HepG2 (cell line): ENCODE data around the gene NDUFB10. TPM values are rescaled to one million over a fixed set of nuclear protein-coding genes. Genes with fewer than 3 reads are reported as not detected.

Experiments used
- AGO1 ChIP-seq: fragments of 200-400 bp; formaldehyde crosslinking; IDR thresholded peaks from 2 replicates; pipeline ENCODE4 v1.6.1; 2017; ENCODE audit warnings: mild to moderate bottlenecking, low read depth, low read length, moderate library complexity; ENCODE audit not compliant: poor library complexity, severe bottlenecking
- FOXK1 ChIP-seq: sonication (generic); formaldehyde crosslinking; IDR thresholded peaks from 2 replicates; pipeline ENCODE4 v1.4.0; 2020; ENCODE audit warnings: low read depth, missing genetic modification reagents, borderline replicate concordance
- HDAC2 ChIP-seq: sonication (generic); formaldehyde crosslinking; IDR thresholded peaks from 2 replicates; pipeline ENCODE4 v1.4.0; 2020; ENCODE audit warnings: missing genetic modification reagents
- JDP2 ChIP-seq: sonication (generic); formaldehyde crosslinking; IDR thresholded peaks from 2 replicates; pipeline ENCODE4 v1.8.1; 2022; ENCODE audit warnings: missing genetic modification reagents, borderline replicate concordance
- KLF6 ChIP-seq: IDR thresholded peaks from 2 replicates; pipeline ENCODE4 v1.8.0; 2016; ENCODE audit warnings: missing biosample characterization, missing genetic modification reagents
- MAFK ChIP-seq, 2 experiments: IDR thresholded peaks in 1 of 2; conservative IDR thresholded peaks in 1 of 2; 2 replicates each; pipeline ENCODE4 v1.6.1; 2011; ENCODE audit warnings: improper control_type of control experiment in 2 of 2, low read length in 2 of 2
- MEIS1 ChIP-seq: sonication (generic); formaldehyde crosslinking; IDR thresholded peaks from 2 replicates; pipeline ENCODE4 v1.9.0; 2021; ENCODE audit warnings: mild to moderate bottlenecking, missing genetic modification reagents, moderate library complexity, borderline replicate concordance
- NAIF1 ChIP-seq: sonication (generic); formaldehyde crosslinking; IDR thresholded peaks from 2 replicates; pipeline ENCODE4 v1.5.0; 2020; ENCODE audit warnings: mild to moderate bottlenecking, missing genetic modification reagents, borderline replicate concordance
- RXRB ChIP-seq: IDR thresholded peaks from 2 replicates; pipeline ENCODE4 v1.6.1; 2016; ENCODE audit warnings: borderline replicate concordance, missing genetic modification reagents, missing compliant biosample characterization
- SUZ12 ChIP-seq: fragments of 150-350 bp; IDR thresholded peaks from 2 replicates; pipeline ENCODE4 v1.6.1; 2014; ENCODE audit warnings: low read depth, low read length
- ZC3H4 ChIP-seq: sonication (generic); formaldehyde crosslinking; IDR thresholded peaks from 2 replicates; pipeline ENCODE4 v1.4.0; 2020; ENCODE audit warnings: missing genetic modification reagents, borderline replicate concordance
- ZNF567 ChIP-seq: sonication (generic); formaldehyde crosslinking; IDR thresholded peaks from 2 replicates; pipeline ENCODE4 v1.8.1; 2023; ENCODE audit warnings: mild to moderate bottlenecking, missing genetic modification reagents, borderline replicate concordance
- polyA plus RNA-seq, 8 experiments: library from polyadenylated mRNA; depleted of rRNA in 3 of 8; stranded (reverse) in 7 of 8; unstranded in 1 of 8; fragments of >200 nt; fragmentation: Illumina TruSeq in 4 of 8; extraction: Trizol in 4 of 8; gene quantifications; 2 replicates each; pipeline versions ENCODE4 v1.2.1 to v1.2.3, GENCODE V29; 2011 to 2016; ENCODE audit warnings: low read depth in 4 of 8, missing spikeins in 1 of 8, mixed read lengths in 1 of 8; ENCODE audit not compliant: insufficient read depth in 1 of 8
- total RNA-seq, 5 experiments: library from RNA; depleted of rRNA; stranded (reverse); fragments of >200 nt; fragmentation: Illumina TruSeq; extraction: Trizol; gene quantifications; 2 replicates each; pipeline ENCODE4 v1.2.3, GENCODE V29; 2016; ENCODE audit warnings: low read depth in 1 of 5
- TF ChIP-seq, protein P1 (sequence below): sonication (generic); formaldehyde crosslinking; IDR thresholded peaks from 2 replicates; pipeline ENCODE4 v1.9.0; 2022; ENCODE audit warnings: missing genetic modification reagents, mild to moderate bottlenecking, borderline replicate concordance
- TF ChIP-seq, protein P2 (sequence below): sonication (generic); formaldehyde crosslinking; IDR thresholded peaks from 2 replicates; pipeline ENCODE4 v1.4.0; 2020; ENCODE audit warnings: missing genetic modification reagents
- TF ChIP-seq, protein P3 (sequence below): sonication (generic); formaldehyde crosslinking; IDR thresholded peaks from 2 replicates; pipeline ENCODE4 v1.8.1; 2023; ENCODE audit warnings: missing genetic modification reagents, inconsistent platforms, borderline replicate concordance
- TF ChIP-seq, protein P4 (sequence below): sonication (generic); formaldehyde crosslinking; IDR thresholded peaks from 2 replicates; pipeline ENCODE4 v1.8.1; 2022; ENCODE audit warnings: mild to moderate bottlenecking, missing genetic modification reagents
- TF ChIP-seq, protein P5 (sequence below): sonication (generic); formaldehyde crosslinking; IDR thresholded peaks from 2 replicates; pipeline ENCODE4 v1.4.0; 2020; ENCODE audit warnings: mild to moderate bottlenecking, missing genetic modification reagents
- TF ChIP-seq, protein P6 (sequence below): sonication (generic); formaldehyde crosslinking; IDR thresholded peaks from 2 replicates; pipeline ENCODE4 v1.4.0; 2020; ENCODE audit warnings: missing genetic modification reagents
- TF ChIP-seq, protein P7 (sequence below): sonication (generic); formaldehyde crosslinking; IDR thresholded peaks from 2 replicates; pipeline ENCODE4 v1.8.0; 2023; ENCODE audit warnings: mild to moderate bottlenecking, missing genetic modification reagents

NDUFB10 gene
- total and polyA plus RNA-seq, 2 of the 13 experiments (the other 11 are each of a cell fraction or from before 2014, with no cell fraction given) = 68.6 to 157 TPM

DNA sequence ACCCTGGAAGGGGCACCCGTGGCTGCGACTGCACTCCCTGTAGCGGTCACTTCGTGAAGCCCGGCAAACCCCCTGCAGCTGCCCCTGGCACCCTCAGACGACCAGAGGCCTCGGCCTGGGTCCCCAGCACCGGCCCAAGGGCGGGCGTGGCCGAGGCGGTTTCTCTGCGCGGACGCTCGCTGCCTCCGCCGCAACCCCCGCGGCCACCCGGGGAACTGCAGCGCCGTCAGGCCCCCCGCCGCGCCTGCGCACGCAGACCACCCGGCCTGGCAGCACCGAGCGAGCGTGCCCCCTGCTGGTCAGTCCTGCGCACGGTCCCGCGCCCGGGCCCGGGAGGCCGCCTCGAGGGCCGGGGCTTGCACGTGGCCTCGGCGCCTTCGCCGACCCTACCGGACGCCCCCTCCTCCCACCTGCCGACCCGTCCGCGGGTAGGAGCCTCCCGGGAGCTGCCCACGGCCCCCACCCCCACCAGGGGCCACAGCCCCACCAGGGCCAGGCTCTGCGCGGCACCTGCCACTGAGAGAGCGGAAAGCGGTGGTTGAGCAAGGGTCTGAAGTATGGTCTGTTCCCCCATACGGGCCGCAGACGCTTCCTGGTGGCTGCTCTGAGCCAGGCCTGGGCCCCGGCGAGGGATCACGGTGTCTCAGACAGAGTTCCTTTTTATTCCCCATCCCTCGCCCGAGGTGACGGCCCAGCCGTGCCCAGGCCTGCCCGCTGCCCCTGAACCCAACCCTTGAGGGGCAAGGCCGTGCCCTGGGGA lies 29.6 kb upstream of the NDUFB10 start (continued):
- TF ChIP-seq, protein P1, sequence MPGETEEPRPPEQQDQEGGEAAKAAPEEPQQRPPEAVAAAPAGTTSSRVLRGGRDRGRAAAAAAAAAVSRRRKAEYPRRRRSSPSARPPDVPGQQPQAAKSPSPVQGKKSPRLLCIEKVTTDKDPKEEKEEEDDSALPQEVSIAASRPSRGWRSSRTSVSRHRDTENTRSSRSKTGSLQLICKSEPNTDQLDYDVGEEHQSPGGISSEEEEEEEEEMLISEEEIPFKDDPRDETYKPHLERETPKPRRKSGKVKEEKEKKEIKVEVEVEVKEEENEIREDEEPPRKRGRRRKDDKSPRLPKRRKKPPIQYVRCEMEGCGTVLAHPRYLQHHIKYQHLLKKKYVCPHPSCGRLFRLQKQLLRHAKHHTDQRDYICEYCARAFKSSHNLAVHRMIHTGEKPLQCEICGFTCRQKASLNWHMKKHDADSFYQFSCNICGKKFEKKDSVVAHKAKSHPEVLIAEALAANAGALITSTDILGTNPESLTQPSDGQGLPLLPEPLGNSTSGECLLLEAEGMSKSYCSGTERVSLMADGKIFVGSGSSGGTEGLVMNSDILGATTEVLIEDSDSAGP (CRISPR knock-in tag) = peak; percentile 32; the same call in 1 of the 2 replicates
- TF ChIP-seq RXRB (CRISPR knock-in tag) (peak; percentile 38; the same call in 1 of the 2 replicates), JDP2 (CRISPR knock-in tag) (no peak), AGO1 (no peak), ZNF567 (CRISPR knock-in tag) (no peak), ZC3H4 (CRISPR knock-in tag) (no peak), KLF6 (peak; percentile 78), MAFK (conservative IDR thresholded peaks at IDR 0.05 in 1 of 2, IDR thresholded peaks at IDR 0.05 in 1 of 2; ENCODE audit: low read length in 2 of 2) (no peak), NAIF1 (no peak), MEIS1 (CRISPR knock-in tag) (peak; percentile 65; the same call in 1 of the 2 replicates), HDAC2 (CRISPR knock-in tag) (no peak), FOXK1 (CRISPR knock-in tag) (no peak), SUZ12 (no peak)
- TF ChIP-seq, protein P2, sequence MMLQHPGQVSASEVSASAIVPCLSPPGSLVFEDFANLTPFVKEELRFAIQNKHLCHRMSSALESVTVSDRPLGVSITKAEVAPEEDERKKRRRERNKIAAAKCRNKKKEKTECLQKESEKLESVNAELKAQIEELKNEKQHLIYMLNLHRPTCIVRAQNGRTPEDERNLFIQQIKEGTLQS (CRISPR knock-in tag) = 0 out of 2 replicates have a peak, but pooled peaks have one; percentile 41
- TF ChIP-seq, protein P3, sequence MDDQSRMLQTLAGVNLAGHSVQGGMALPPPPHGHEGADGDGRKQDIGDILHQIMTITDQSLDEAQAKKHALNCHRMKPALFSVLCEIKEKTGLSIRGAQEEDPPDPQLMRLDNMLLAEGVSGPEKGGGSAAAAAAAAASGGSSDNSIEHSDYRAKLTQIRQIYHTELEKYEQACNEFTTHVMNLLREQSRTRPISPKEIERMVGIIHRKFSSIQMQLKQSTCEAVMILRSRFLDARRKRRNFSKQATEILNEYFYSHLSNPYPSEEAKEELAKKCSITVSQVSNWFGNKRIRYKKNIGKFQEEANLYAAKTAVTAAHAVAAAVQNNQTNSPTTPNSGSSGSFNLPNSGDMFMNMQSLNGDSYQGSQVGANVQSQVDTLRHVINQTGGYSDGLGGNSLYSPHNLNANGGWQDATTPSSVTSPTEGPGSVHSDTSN (CRISPR knock-in tag) = no peak
- TF ChIP-seq, protein P4, sequence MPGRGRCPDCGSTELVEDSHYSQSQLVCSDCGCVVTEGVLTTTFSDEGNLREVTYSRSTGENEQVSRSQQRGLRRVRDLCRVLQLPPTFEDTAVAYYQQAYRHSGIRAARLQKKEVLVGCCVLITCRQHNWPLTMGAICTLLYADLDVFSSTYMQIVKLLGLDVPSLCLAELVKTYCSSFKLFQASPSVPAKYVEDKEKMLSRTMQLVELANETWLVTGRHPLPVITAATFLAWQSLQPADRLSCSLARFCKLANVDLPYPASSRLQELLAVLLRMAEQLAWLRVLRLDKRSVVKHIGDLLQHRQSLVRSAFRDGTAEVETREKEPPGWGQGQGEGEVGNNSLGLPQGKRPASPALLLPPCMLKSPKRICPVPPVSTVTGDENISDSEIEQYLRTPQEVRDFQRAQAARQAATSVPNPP (CRISPR knock-in tag) = peak; percentile 82
- TF ChIP-seq, protein P5, sequence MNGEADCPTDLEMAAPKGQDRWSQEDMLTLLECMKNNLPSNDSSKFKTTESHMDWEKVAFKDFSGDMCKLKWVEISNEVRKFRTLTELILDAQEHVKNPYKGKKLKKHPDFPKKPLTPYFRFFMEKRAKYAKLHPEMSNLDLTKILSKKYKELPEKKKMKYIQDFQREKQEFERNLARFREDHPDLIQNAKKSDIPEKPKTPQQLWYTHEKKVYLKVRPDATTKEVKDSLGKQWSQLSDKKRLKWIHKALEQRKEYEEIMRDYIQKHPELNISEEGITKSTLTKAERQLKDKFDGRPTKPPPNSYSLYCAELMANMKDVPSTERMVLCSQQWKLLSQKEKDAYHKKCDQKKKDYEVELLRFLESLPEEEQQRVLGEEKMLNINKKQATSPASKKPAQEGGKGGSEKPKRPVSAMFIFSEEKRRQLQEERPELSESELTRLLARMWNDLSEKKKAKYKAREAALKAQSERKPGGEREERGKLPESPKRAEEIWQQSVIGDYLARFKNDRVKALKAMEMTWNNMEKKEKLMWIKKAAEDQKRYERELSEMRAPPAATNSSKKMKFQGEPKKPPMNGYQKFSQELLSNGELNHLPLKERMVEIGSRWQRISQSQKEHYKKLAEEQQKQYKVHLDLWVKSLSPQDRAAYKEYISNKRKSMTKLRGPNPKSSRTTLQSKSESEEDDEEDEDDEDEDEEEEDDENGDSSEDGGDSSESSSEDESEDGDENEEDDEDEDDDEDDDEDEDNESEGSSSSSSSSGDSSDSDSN (CRISPR knock-in tag) = peak; percentile 68; the same call in 1 of the 2 replicates
- TF ChIP-seq, protein P6, sequence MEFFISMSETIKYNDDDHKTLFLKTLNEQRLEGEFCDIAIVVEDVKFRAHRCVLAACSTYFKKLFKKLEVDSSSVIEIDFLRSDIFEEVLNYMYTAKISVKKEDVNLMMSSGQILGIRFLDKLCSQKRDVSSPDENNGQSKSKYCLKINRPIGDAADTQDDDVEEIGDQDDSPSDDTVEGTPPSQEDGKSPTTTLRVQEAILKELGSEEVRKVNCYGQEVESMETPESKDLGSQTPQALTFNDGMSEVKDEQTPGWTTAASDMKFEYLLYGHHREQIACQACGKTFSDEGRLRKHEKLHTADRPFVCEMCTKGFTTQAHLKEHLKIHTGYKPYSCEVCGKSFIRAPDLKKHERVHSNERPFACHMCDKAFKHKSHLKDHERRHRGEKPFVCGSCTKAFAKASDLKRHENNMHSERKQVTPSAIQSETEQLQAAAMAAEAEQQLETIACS (CRISPR knock-in tag) = peak; percentile 62
- TF ChIP-seq, protein P7, sequence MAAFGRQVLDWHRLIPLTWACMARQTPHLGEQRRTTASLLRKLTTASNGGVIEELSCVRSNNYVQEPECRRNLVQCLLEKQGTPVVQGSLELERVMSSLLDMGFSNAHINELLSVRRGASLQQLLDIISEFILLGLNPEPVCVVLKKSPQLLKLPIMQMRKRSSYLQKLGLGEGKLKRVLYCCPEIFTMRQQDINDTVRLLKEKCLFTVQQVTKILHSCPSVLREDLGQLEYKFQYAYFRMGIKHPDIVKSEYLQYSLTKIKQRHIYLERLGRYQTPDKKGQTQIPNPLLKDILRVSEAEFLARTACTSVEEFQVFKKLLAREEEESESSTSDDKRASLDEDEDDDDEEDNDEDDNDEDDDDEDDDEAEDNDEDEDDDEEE (CRISPR knock-in tag) = no peak
